T1000 (cell line): ENCODE measurements around the gene SLBP.

Experiments used
- DNase-seq: peaks from one replicate; lab custom pipeline; 2025; ENCODE audit warnings: mixed read lengths; lab: John Stamatoyannopoulos, UW

SLBP gene

GRCh38 chr4:1653776-1654175, 58.3 kb downstream of the SLBP start:
- DNase-seq: no peak

DNA sequence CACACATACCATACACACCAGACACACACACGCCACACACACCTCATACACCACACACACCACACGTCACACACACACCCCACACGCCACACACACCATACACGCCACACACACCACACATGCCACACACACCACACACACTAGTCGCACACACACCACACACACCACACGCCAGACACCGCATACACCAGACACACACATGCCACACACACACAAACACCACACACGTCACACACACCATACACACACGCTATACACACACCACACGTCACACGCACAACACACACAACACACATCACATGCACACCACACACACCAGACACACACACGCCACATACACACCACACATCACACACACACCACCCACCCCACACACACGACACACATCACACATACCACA, 60.0 kb downstream of the SLBP start:
- no peak for DNase-seq

DNA sequence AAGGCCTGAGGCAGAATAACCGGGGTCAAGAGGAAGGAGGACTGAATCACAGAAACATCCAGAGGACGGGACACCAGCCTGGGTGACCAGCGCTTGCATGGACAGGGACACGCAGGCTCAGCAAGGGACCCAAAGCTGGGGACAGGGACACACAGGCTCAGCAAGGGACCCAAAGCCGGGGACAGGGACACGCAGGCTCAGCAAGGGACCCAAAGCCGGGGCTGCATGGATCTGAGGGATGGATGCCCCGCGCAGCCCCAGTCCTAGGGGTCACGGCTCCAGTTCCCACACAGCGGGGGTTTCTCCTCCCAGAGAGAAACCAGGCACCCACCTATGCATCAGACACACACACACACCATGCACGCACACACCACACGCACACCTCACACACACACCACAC, 60.5 kb downstream of the SLBP start:
- DNase-seq: no peak

DNA sequence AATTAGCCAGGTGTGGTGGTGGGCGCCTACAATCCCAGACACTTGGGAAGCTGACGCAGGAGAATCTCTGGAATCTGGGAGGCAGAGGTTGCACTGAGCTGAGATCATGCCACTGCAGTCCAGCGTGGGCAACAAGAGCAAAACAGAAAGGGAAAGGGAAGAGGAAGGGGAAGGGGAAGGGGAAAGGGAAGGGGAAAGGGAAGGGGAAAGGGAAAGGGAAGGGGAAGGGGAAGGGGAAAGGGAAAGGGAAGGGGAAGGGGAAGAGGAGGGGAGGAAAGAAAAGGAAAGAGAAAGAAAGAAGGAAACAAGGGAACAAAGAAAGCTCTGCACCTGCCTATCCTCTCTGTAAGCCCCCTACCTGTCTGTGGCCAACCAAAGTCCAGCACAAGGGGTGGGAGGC, 63.2 kb downstream of the SLBP start:
- DNase-seq: no peak

DNA sequence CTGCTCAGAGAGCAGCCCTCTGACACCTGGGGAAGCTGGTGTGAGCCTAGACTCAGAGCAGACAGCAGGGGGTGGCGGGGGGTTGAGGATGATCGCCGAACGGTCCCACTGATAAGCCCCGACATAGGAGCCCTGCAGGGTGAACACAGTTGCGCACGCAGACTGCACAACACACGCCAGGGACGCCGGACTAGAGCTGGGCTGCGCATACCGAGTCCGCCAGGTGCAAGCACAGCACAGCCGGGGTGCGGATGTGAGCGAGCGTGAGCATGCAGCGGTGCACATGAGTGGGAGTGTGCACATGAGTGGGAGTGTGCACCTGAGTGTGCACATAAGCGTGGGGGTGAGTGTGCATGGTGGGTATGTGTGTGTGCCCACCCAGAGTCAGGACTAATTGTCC, 64.7 kb downstream of the SLBP start:
- DNase-seq: no peak

DNA sequence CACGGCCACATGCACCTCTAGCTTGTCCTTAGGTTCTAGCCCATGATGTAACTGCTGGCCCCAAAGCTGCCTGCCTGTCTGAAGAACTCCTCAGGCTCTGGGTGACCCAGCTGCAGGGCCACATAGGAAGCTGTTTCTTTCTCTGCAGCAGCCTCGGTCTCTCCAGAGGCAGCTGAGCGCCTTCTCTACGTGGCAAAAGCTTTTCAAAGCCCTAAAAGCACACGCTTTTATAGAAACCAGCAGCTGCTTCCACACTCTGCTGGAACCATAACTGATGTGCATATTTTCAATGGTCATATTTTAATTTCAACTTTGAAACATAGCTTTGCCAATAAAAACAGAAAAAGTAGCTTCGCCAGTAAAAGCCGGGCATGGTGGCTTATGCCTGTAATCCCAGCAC, 65.4 kb downstream of the SLBP start:
- no peak for DNase-seq

- DNase-seq: no peak
Measured at GRCh38 chr4:1644891-1645657, 67.0 kb downstream of the SLBP start.

- no peak for DNase-seq
Measured at GRCh38 chr4:1643971-1644735, 68.0 kb downstream of the SLBP start.
